Effector memory CD4-positive, alpha-beta T cell (primary cell): ENCODE data around the gene RNASEH2A.
A peak's percentile ranks its signal among the peaks of the same experiment; 100 is the strongest.

Source experiments
- DNase-seq, 3 donors: peaks; one replicate each; pipeline ENCODE4 v3.0.0-alpha.2; 2020
- H3K27ac ChIP-seq: 2 replicates; pipeline ENCODE4 v1.7.0; 2013; ENCODE audit warnings: mild to moderate bottlenecking, low read length, moderate library complexity; ENCODE audit not compliant: insufficient read depth, poor library complexity, severe bottlenecking
- H3K27me3 ChIP-seq: replicated peaks from 2 replicates; pipeline ENCODE4 v1.7.0; 2013; ENCODE audit warnings: mild to moderate bottlenecking, low read length; ENCODE audit not compliant: insufficient read depth, control insufficient read depth, poor library complexity, severe bottlenecking
- H3K36me3 ChIP-seq: 2 replicates; pipeline ENCODE4 v1.7.0; 2013; ENCODE audit warnings: mild to moderate bottlenecking, low read length, moderate library complexity; ENCODE audit not compliant: control insufficient read depth, insufficient read depth
- H3K4me1 ChIP-seq: 2 replicates; pipeline ENCODE4 v1.7.0; 2013; ENCODE audit warnings: low read length, mild to moderate bottlenecking; ENCODE audit not compliant: control insufficient read depth, insufficient read depth, poor library complexity, severe bottlenecking
- H3K4me3 ChIP-seq: 2 replicates; pipeline ENCODE4 v1.7.0; 2013; ENCODE audit warnings: low read length, low read depth, mild to moderate bottlenecking; ENCODE audit not compliant: insufficient read depth, poor library complexity, severe bottlenecking
- H3K9me3 ChIP-seq: 2 replicates; pipeline ENCODE4 v1.7.0; 2013; ENCODE audit warnings: mild to moderate bottlenecking, low read length, moderate library complexity; ENCODE audit not compliant: control insufficient read depth
- total RNA-seq, 3 donors: gene quantifications; one replicate each; lab custom pipeline; 2026; lab: John Stamatoyannopoulos, UW

The RNASEH2A gene
- 0 to 0.39 (median 0.26) reads per million in 3 donors for total RNA-seq

DNA sequence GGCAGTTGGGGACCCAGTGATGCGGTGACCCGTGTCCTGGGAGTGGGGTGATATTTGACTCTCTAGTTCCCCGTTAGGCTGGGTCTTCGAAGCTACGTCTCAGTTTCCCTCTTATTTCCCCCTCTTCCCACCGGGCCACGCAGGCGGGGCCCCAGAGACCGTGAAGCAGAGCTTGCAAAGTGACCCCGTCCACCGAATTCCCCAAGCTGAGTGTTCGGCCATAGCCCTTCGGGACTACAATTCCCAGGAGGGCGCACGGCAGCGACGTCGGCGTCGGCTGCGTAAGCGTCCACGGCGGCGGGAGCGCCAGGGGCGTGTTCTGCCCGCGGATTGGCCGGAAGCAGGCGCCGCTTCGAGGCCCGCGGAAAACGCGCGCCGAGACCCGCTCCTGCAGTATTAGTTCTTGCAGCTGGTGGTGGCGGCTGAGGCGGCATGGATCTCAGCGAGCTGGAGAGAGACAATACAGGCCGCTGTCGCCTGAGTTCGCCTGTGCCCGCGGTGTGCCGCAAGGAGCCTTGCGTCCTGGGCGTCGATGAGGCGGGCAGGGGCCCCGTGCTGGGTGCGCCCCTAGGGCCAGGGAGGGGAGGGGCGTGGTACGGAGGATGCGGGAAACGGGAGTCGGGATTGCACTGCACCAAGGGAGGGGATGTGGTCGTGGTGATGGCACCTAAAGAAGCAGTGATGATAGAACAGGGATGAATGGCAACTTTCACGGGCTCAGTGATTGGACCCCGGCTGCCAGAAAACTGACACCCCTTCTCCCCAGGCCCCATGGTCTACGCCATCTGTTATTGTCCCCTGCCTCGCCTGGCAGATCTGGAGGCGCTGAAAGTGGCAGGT, at the start of gene RNASEH2A:
TSS of gene RNASEH2A (plus strand) at position 343 of the 840 bp plus-strand sequence. CDS start at position 433, 90 bp downstream.
- peak; percentile 68 to 76 (median 76) for DNase-seq
- Histone ChIP-seq H3K9me3 (no peaks in the 10 kb centered on the region), H3K4me1 (peaks cover 25% of the 10 kb centered on the region), H3K27me3 (no peaks in the 10 kb centered on the region), H3K27ac (peak within 1 kb of the TSS; percentile 43), H3K4me3 (peak within 1 kb of the TSS; percentile 49), H3K36me3 (peaks cover 5% of the 10 kb centered on the region)

DNA sequence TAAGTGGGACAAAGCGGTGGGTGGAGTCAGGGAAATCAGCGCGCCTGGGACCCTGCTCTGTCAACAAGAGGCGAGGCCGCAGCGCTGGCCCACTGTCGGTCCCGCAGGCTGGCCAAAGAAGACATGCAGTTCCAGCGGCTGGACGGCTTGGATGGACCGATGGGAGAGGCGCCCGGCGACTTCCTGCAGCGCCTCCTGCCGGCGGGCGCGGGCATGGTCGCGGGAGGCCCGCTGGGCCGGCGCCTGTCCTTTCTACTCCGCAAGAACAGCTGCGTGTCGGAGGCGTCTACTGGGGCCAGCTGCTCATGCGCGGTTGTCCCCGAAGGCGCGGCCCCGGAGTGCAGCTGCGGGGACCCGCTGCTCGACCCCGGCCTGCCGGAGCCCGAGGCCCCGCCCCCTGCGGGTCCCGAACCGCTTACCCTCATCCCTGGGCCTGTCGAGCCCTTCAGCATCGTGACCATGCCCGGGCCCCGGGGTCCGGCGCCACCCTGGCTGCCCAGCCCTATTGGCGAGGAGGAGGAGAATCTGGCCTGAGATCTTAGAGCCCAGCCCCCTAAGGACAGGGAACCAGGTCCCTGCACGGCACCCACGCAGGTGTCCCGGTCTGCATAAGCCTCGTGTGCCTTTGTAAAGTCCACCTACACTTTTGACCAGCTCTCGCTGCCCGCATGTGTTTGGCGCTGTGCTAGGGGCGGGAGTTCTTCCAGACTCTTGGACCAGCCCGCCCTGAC, 48.7 kb upstream of the RNASEH2A start:
- Histone ChIP-seq H3K27ac (no peak overlapping the region), H3K4me3 (peak overlapping the region; percentile 11), H3K27me3 (peaks cover 4% of the 10 kb centered on the region), H3K9me3 (no peaks in the 10 kb centered on the region), H3K36me3 (no peaks in the 10 kb centered on the region), H3K4me1 (peaks cover 5% of the 10 kb centered on the region)
- peak; percentile 34 to 47 (median 34) for DNase-seq

DNA sequence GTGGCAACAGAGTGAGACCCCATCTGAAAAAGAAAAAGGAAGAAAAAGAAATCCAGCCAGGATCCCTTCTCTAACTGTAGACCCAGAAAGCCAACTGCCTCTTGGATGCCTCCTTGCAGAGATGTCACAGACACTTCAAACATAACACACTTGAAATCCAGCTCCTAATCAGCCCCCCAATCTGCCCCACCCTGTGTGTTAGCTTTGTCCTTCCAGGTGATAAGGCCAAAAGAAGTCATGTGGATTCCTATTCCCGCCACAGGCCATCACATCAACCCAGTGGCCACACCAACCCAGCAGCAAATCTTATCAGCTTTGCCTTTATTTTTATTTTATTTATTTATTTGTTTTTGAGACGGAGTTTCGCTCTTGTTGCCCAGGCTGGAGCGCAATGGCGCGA, 46.7 kb upstream of the RNASEH2A start:
- H3K9me3 ChIP-seq, result no peaks in the 10 kb centered on the region
- no peaks in the 10 kb centered on the region for H3K36me3 ChIP-seq
- DNase-seq, result no peak
- H3K27me3 ChIP-seq, result no peaks in the 10 kb centered on the region
- no peak overlapping the region for H3K27ac ChIP-seq
- peaks cover 5% of the 10 kb centered on the region for H3K4me1 ChIP-seq
- no peak overlapping the region for H3K4me3 ChIP-seq

DNA sequence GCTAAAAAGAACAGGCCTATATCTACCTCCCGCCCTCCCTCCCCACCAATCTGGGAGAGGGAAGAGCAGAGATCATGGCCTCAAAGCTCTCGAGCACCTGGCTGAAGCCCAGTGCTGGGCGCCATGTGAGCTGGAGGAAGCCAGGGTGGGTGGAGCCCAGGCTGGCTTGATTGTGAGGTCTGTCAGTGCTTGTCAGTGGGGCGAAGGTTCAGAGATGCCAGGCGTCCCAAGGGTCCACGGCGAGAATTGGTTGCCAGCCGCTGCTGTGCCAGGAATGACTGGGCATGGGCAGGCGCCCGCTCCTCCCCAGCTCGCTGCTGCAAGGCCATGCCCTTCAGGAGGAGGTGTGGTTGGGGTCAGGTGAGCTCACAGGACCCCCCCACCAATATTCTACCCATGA, 43.3 kb upstream of the RNASEH2A start:
- Histone ChIP-seq H3K4me1 (no peaks in the 10 kb centered on the region), H3K9me3 (no peaks in the 10 kb centered on the region), H3K36me3 (no peaks in the 10 kb centered on the region), H3K27ac (no peak overlapping the region), H3K27me3 (no peaks in the 10 kb centered on the region), H3K4me3 (no peak overlapping the region)
- DNase-seq, result no peak

DNA sequence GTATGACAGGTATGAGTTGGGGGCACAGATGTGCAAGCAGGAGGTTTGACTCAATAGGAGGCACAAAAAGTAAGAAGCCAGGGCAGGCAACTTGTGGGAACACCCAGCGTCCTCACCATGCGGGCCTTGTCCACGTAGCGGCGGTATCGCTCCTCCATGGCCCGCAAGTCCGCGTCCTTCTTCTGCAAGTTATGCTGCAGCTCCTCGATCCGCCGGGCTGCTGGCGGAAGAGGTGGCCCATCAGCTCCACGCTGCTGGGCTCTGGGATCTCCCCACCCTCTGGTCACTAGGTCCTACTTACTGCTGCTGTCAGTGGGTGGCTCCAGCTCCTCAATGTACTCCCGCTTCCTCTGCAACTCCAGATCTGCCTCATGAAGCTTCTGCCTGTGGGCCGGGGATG, 41.7 kb upstream of the RNASEH2A start:
- no peak overlapping the region for H3K27ac ChIP-seq
- H3K27me3 ChIP-seq, result no peaks in the 10 kb centered on the region
- no peaks in the 10 kb centered on the region for H3K9me3 ChIP-seq
- H3K4me1 ChIP-seq, result peaks cover 3% of the 10 kb centered on the region
- DNase-seq, result no peak
- H3K4me3 ChIP-seq, result no peak overlapping the region
- no peaks in the 10 kb centered on the region for H3K36me3 ChIP-seq

DNA sequence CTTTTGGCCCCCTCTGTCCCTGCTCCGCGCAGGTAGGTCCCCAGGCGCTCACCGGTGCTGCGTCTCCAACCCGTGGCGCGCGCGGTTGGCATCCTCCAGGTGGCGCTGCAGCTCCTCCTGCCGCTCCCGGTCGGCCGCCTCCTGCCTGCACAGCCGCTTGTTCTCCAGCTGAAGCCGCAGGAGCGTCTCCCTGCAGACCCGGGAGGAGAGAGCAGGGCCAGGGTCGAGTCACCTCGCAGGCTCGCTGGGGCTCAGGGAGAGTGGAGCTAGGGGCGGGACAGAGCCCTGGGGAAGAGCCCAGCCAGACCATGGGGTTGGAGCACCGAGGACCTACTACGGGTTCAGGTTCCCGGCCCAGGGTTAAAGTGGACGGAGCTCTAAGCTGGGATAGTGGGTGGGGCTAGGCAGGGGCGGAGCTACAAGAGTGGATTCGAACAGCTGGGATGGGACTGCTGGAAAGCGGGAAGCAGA, 40.3 kb upstream of the RNASEH2A start:
- H3K4me3 ChIP-seq, result no peak overlapping the region
- no peaks in the 10 kb centered on the region for H3K9me3 ChIP-seq
- no peaks in the 10 kb centered on the region for H3K36me3 ChIP-seq
- H3K27me3 ChIP-seq, result no peaks in the 10 kb centered on the region
- peaks cover 7% of the 10 kb centered on the region for H3K4me1 ChIP-seq
- peak in 2 of 3 donors; percentile 69 to 77 for DNase-seq
- no peak overlapping the region for H3K27ac ChIP-seq

DNA sequence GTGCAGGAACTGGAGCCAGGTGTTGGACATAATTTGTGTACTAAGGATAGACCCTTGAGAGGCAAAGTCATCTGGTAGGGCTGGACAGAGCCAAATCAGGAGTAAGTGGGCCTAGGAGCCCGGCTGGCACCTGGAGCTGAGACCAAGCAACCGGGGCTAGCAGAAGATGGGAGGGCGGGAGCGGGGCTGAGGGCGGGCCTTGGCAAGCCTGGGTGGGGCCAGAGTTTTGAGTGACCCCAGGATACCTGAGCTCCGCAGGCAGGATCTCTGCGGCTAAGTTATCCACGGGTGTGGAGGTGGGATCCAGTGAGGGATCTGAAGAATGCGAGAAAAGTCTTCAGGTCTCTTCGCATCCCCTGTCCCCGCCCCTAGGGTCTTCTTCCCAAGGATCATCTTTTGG, 39.2 kb upstream of the RNASEH2A start:
- peaks cover 7% of the 10 kb centered on the region for H3K4me1 ChIP-seq
- H3K4me3 ChIP-seq, result no peak overlapping the region
- no peak overlapping the region for H3K27ac ChIP-seq
- no peaks in the 10 kb centered on the region for H3K36me3 ChIP-seq
- no peak for DNase-seq
- no peaks in the 10 kb centered on the region for H3K27me3 ChIP-seq
- H3K9me3 ChIP-seq, result no peaks in the 10 kb centered on the region

DNA sequence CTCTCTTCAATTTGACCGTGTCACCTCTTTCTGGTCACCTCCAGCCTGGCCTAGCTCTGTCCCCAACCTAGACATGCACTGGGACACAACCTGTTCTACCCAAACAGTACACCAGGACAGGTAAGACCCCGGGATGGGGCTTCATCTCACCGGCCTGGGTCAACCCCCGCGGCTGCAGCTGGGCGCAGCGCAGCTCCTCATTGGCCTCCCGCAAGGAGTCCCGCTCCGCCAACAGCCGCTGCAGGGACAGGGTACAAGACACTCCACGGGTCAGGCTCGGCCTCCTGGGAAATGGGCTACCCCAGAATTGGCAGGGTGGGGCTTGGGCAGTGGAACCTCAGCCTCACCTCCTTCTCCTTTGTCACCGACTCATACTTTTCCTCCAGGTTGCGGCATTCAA, 38.7 kb upstream of the RNASEH2A start:
- H3K36me3 ChIP-seq, result no peaks in the 10 kb centered on the region
- H3K27me3 ChIP-seq, result no peaks in the 10 kb centered on the region

DNA sequence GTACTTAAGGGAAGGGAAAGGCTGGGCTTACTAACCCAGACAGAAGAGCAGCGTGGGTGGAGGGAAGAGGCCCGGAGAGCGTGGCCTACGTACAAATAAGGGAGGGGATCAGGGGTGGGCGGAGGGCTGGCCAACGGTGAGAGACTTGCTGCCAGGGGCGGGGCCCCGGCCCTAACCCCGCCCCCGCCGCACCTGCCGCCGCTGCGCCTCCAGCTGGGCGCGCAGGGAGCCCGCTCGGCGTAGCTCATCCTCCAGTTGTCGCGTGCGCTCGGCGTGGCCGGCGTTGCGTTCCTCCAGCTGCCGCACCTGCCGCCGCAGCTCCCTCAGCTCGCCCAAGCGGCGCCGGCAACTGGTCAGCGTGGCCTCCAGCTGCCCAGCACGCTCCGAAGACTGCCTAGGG, 36.7 kb upstream of the RNASEH2A start:
- Histone ChIP-seq H3K27ac (no peak overlapping the region), H3K36me3 (no peaks in the 10 kb centered on the region), H3K27me3 (no peaks in the 10 kb centered on the region), H3K9me3 (no peaks in the 10 kb centered on the region), H3K4me1 (peaks cover 7% of the 10 kb centered on the region), H3K4me3 (no peak overlapping the region)
- DNase-seq, result peak in 2 of 3 donors; percentile 48 to 63

More for the DNA sequence above, 38.7 kb upstream of the RNASEH2A start:
- Histone ChIP-seq H3K27ac (no peak overlapping the region), H3K9me3 (no peaks in the 10 kb centered on the region), H3K4me3 (no peak overlapping the region), H3K4me1 (peaks cover 7% of the 10 kb centered on the region)
- no peak for DNase-seq

DNA sequence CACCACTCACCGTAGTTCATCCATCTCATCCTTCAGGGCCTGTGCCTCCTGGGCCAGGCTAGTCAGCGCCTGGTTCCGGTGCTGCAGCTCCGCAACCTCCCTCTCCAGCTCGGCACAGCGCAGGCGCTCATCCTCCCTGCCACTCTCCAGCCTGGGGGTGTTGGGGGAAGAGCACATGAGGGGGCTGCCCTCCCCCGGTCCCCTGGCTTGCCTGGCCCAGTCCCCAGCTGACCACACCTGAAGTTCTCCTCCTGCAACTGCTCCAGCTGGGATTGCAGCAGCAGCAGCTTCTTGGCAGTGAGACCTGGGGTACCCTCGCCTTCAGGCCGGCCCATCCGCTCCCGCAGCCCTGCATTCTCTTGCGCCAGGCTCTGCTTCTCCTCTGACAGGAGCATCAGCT, 35.5 kb upstream of the RNASEH2A start:
- no peaks in the 10 kb centered on the region for H3K27me3 ChIP-seq
- no peak overlapping the region for H3K4me3 ChIP-seq
- no peak for DNase-seq
- no peaks in the 10 kb centered on the region for H3K36me3 ChIP-seq
- no peaks in the 10 kb centered on the region for H3K9me3 ChIP-seq
- no peak overlapping the region for H3K27ac ChIP-seq
- H3K4me1 ChIP-seq, result peaks cover 7% of the 10 kb centered on the region
